PFSK-1 (cell line): ENCODE results near the gene PPP1R3E.

Experiments used
- FOXP2 ChIP-seq: optimal IDR thresholded peaks from 2 replicates; pipeline ENCODE3; 2011; ENCODE audit warnings: borderline replicate concordance, control low read depth, inconsistent platforms; ENCODE audit not compliant: insufficient read depth; ENCODE audit errors: extremely low read length, extremely low read depth
- POLR2AphosphoS5 ChIP-seq: IDR thresholded peaks from 2 replicates; pipeline ENCODE4 v1.6.1; 2012; ENCODE audit warnings: low read depth, mild to moderate bottlenecking, control low read depth, low read length, moderate library complexity
- SIN3A ChIP-seq: IDR thresholded peaks from 2 replicates; pipeline ENCODE4 v1.6.1; 2012; ENCODE audit warnings: mild to moderate bottlenecking, low read length, moderate library complexity, borderline replicate concordance; ENCODE audit not compliant: insufficient read depth
- TAF1 ChIP-seq: IDR thresholded peaks from 2 replicates; pipeline ENCODE4 v1.6.1; 2012; ENCODE audit warnings: low read length, control low read depth, borderline replicate concordance; ENCODE audit not compliant: insufficient read depth
- TF ChIP-seq, protein P1 (sequence below), 2 experiments: IDR thresholded peaks; 2 replicates each; pipeline versions ENCODE4 v1.6.1 to v1.8.0; 2011 to 2012; ENCODE audit warnings: low read depth in 2 of 2, low read length in 2 of 2, control low read depth in 1 of 2, inconsistent platforms in 1 of 2, mild to moderate bottlenecking in 1 of 2, moderate library complexity in 1 of 2; ENCODE audit not compliant: insufficient read depth in 1 of 2

DNA sequence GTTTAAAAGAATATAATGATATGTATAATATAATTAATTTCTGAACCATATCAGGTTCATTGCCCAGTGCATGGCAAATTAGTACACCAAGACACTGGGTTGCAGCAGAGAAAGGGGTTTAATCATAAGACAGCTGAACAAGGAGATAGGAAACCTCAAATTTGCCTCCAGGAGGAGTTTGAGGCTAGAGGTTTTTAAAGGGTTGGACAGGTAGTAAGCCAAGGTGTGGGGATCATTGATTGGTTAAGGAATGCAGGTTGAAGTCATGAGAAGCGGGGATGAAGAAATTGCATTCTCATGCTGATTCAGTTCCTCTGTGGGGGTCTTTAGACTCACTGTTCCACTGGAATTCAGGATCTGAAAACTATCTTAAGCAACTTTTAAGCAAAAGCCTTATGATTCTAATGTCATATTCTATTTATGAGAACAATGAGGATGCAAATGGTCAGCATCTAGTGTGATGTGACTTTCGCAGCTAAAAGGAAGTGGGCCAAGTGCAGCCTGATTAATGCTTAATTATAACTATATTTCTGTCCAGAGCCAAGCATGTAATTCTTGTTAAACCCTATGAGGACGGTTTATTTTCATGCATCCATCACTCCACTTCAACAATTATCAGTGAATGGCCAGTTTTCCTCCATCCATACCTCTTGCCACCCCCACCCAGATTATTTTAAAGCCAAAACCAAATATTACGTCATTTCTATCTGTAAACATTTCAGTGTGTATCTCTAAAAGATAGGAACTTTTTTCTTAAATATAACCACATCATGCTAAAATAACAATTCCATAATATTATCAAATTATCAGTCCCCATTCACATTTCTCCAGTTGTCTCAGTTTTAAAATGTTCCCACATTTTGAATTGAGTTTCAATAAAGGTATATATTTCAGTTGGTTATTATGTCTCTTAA lies 50.0 kb downstream of the PPP1R3E start:
- TF ChIP-seq, protein P1, sequence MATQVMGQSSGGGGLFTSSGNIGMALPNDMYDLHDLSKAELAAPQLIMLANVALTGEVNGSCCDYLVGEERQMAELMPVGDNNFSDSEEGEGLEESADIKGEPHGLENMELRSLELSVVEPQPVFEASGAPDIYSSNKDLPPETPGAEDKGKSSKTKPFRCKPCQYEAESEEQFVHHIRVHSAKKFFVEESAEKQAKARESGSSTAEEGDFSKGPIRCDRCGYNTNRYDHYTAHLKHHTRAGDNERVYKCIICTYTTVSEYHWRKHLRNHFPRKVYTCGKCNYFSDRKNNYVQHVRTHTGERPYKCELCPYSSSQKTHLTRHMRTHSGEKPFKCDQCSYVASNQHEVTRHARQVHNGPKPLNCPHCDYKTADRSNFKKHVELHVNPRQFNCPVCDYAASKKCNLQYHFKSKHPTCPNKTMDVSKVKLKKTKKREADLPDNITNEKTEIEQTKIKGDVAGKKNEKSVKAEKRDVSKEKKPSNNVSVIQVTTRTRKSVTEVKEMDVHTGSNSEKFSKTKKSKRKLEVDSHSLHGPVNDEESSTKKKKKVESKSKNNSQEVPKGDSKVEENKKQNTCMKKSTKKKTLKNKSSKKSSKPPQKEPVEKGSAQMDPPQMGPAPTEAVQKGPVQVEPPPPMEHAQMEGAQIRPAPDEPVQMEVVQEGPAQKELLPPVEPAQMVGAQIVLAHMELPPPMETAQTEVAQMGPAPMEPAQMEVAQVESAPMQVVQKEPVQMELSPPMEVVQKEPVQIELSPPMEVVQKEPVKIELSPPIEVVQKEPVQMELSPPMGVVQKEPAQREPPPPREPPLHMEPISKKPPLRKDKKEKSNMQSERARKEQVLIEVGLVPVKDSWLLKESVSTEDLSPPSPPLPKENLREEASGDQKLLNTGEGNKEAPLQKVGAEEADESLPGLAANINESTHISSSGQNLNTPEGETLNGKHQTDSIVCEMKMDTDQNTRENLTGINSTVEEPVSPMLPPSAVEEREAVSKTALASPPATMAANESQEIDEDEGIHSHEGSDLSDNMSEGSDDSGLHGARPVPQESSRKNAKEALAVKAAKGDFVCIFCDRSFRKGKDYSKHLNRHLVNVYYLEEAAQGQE (IDR thresholded peaks at IDR 0.05; ENCODE audit: insufficient read depth in 1 of 2, low read depth in 2 of 2, low read length in 2 of 2), result no peak
- TF ChIP-seq POLR2AphosphoS5 (no peak), SIN3A (no peak), FOXP2 (no peak), TAF1 (no peak)
